Right kidney (tissue), 1 donor: ENCODE measurements around the gene IL1RL2.

ENCODE experiments used
- DNase-seq: peaks from one replicate; pipeline ENCODE4 v3.0.0-alpha.2; 2016

The IL1RL2 gene

GRCh38 chr2:102238778-102239177 lies 52.0 kb downstream of the IL1RL2 start:
- DNase-seq: no peak

DNA sequence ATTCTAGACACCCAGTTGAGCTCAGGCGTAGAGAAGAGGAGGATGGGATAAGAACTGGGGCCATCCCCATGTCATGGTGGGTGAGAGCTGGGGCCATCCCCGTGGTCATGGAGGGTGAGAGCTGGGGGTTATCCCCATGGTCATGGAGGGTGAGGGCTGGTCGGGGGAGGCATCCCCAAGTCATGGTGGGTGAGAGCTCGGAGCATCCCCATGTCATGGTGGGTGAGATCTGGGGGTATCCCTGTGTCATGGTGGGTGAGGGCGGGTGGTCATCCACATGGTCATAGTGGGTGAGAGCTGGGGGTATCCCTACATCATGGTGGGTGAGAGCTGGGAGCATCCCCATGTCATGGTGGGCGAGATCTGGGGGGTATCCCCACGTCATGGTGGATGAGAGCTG lies 52.5 kb downstream of the IL1RL2 start:
- DNase-seq: no peak

DNA sequence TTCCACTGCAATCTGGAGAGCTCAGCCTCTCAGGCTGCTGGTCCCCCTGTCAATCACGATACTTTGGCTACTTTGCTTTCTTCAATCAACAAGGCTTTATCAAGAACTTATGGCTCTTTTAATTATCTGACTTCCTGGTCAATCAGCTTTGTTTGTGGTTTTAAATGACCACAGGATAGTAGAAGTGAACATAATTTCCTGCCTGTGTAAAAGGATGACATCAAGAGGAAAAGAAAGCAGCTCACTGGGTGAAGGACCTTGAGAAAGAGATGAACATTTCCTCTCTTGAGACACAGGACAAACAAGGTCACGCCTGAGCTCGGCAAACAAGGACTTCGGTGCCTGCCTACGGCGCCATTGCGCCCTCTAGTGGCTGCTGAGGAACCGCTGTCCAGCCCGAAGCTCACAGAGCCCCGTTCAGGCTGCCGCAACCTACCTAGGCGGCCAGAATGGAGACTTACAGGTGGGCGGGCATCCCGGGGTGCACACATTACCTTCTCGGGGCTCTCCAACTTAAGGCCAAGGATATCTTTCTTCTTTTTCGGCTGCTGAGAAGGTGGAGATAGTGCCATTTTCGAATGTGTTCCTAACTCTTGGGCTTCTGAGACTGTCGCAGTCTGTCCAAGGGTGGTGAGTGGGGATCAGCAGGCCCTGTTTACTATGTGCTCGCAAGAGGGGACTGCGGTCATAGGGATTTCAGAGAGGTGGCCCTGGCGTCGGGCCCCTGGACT lies 54.0 kb downstream of the IL1RL2 start:
- DNase-seq: peak; percentile 65

- DNase-seq: no peak
Observed at GRCh38 chr2:102241616-102242305, 54.9 kb downstream of the IL1RL2 start.

DNA sequence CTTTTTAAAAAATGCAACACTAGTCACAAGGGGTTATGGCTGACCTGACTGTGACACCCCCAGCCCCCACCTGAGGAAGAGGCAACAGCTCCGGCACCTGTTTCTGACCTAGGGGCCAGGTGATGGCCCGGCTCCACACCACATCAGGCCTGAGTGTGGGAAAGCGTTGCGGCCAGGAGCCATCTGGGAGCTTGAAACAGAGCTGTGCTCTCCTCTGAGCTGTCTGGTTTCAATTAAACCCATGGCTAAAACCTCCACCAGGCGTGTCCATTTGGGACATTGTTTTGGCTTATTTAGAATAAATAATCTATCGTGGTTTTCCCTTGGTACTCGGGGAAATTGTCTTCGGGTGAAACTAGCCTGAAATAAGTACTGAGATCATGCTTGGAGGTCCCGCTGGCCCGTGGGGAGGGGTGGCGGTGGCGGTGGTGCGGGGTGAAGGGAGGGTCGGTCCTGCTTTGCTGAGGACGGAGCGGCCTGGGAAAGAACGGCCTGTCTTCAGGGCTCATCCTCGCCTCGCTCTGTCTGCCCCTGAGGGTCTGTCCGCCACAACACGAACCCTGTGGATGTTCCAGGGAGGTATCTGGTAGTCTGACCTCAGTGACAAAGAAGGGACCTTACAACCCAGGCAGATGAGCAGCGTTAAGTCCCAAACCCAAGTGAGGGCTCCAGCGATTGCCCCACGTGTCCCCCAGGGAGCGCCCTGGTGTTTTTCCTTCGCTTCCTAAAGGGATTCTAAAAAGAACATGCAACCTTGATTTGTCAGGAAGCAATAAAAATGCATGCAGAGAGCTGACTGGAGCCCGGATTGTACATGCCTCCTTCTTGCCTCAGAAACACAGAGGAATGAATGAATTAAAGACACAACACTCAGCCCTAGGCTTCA lies 58.7 kb downstream of the IL1RL2 start:
- DNase-seq: no peak

DNA sequence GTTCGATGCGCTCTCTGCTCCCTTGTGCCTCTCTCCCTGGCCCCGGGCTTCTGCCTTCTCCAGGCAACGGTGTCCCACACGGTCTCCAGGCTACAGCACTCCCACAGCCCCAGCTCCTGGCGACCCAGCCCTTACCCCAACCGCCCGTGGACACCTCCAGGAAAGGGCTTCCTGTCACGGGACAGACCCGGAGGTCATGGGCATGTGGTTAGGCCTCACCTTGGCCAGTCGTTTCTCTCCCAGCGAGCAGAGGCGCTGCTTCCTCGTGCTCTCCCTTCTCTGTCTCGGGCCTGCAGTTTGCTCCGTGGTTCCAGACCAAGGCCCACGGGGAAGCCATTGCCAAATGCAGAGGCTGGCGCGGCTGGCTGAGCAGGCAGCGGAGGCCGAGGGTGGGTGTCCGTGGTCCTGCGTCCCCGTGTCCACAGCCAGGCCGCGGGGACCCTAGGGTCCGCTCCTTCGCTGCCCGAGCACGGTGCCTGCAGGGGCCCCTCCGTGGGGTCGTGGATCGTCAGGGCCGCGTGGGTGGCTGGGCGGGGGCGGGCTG lies 63.5 kb downstream of the IL1RL2 start:
- DNase-seq: no peak

GRCh38 chr2:102251042-102251848 lies 64.4 kb downstream of the IL1RL2 start:
- DNase-seq: peak; percentile 76

DNA sequence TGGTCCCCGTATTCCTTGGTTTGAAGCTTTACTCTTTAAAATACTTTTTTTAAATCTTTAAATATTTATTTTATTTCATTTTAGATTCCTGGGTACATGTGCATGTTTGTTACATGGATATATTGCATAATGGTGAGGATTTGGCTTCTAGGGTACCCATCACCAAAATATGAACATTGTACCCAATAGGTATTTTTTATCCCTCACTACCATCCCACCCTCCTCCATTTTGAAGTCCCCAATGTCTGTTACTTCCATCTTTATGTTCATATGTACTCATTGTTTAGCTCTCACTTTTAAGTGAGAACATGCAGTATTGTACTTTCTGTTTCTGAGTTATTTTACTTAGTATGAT lies 65.0 kb downstream of the IL1RL2 start:
- DNase-seq: no peak

- no peak for DNase-seq
Observed at GRCh38 chr2:102252236-102252635, 65.4 kb downstream of the IL1RL2 start.

- DNase-seq: no peak
Observed at GRCh38 chr2:102253140-102253752, 66.4 kb downstream of the IL1RL2 start.

GRCh38 chr2:102253753-102254150 lies 66.9 kb downstream of the IL1RL2 start:
- DNase-seq: no peak

DNA sequence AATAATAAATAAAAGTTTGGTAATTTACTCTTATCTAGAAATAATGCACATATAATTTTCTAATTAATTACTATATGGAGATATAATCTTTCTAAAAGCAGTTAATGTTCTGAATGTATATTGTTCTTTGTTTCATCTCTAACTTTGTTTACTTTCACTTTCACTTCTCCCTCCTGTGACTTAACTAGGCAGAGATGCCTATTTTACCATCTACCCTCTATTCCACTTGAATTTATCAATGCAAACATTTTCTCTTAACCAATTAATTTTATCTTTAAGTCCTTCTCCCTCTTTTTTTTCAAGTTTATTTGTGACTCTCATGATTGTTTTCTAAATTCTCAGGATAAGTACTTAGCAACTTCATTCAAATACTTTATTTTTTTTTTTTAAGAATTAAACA lies 69.5 kb downstream of the IL1RL2 start:
- no peak for DNase-seq

GRCh38 chr2:102256874-102257462 lies 70.1 kb downstream of the IL1RL2 start:
- no peak for DNase-seq

DNA sequence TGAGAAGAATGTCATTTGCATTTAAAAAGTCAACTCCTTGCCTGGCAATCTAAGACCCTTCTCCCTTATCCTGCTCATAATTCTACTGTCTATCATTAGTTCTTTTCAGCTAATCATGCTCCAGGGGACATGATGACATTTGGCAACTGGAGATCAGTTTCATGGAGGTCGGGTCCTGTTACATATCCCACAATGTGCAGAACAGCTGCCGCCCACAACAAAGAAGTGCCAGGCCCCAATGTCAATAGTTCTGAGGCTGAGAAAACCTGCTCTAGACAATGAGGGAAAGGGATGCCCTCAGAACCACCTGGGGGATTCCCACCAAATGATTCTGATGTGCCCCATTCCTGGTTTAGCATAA lies 71.2 kb downstream of the IL1RL2 start:
- no peak for DNase-seq

GRCh38 chr2:102258386-102259074 lies 71.7 kb downstream of the IL1RL2 start:
- no peak for DNase-seq

DNA sequence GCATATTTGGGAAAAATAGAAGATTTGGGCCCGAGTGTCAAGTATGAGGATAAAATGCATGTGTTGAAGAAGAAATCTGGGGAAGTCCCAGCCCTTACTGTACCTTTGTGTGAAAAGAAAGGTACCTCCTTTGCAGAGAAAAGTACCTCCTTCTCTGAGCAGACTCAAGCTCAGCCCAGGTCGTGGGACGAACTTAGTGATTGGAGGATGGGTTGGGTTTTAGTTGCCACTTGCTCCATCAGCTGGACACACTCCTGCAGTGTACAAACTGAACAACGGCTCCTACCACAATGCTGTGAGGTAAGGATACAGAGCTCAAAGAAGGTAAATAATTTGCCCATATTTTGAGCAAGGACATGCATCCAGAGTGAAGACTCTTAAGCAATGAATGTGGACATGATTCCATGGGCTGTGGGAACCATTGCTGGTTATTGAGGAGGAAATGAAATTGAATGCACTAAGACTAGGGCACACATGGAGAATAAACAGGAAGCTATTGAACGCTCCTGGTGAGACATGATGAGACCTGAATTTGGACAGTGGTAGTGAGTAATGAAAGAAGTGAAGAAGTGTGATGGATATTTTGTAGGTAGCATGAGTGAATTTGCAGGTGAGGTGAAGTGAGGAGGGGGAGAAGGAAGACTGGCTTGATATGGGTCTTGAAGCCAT lies 74.8 kb downstream of the IL1RL2 start:
- no peak for DNase-seq

- no peak for DNase-seq
Observed at GRCh38 chr2:102262216-102263129, 75.7 kb downstream of the IL1RL2 start.

DNA sequence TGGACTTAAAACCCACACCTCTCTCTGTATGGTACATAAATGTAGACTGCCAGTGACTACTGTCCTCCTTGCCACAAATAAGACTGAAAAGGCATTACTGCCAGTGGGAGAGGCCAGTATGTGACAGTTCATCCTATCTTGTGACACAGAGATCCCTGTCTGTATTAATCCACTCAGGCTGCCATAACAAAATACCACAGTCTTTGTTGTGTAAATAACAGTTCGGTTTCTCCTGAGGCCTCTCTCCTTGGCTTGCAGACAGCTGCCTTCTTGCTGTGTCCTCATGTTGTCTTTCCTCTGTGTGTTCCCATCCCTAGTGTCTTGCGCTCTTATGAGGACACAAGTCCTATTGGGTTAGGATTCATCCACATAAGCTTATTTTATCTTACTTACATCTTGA lies 78.1 kb downstream of the IL1RL2 start:
- DNase-seq: no peak

DNA sequence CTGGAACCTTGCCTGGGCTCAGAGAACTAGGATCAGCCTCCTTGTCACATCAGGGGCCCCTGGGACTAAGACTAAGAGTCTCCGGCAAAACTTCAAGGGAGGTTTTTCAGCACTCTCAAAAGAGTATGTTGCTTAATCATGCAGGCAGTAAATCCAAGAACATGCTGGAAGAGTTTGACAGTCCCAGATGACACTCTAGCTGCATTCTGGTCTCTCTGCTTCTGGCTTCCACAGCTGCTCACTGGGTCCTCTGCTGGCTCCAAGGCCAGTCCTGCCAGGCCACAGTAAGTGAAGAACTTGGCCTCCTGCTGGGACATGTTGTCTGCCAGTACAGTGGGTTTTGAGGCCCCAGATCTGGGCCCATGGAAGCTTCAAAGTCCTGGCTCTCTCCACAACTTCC lies 79.4 kb downstream of the IL1RL2 start:
- no peak for DNase-seq
